Activated naive CD4-positive, alpha-beta T cell treated with anti-CD3 and anti-CD28 coated beads for 36 hours (primary cell): ENCODE results near the gene TMEM151B. TPM values are rescaled to one million over a fixed set of nuclear protein-coding genes. Genes with fewer than 3 reads are reported as not detected.

Source experiments
- CTCF ChIA-PET: fragments of 350-600 bp; sonication (Branson Sonifier 250); formaldehyde crosslinking; loops from one replicate; lab custom pipeline; 2021; ENCODE audit warnings: antibody characterized with exemption; lab: Charles Lee
- DNase-seq: peaks from one replicate; pipeline ENCODE4 v3.0.0-alpha.2; 2020
- H3K27ac Mint-ChIP-seq: one replicate; pipeline ENCODE4 v1.8.0; 2021; ENCODE audit warnings: mild to moderate bottlenecking, mixed read lengths
- H3K27me3 Mint-ChIP-seq: one replicate; pipeline ENCODE4 v1.8.0; 2021; ENCODE audit warnings: low read depth, mixed read lengths
- H3K36me3 Mint-ChIP-seq: one replicate; pipeline ENCODE4 v1.8.0; 2021; ENCODE audit warnings: low read depth, mixed read lengths
- H3K4me1 Mint-ChIP-seq: one replicate; pipeline ENCODE4 v1.8.0; 2021; ENCODE audit warnings: low read depth, mixed read lengths
- H3K4me3 Mint-ChIP-seq: one replicate; pipeline ENCODE4 v1.8.0; 2021; ENCODE audit warnings: mild to moderate bottlenecking, moderate library complexity, mixed read lengths
- H3K9me3 Mint-ChIP-seq: one replicate; pipeline ENCODE4 v1.8.0; 2021; ENCODE audit warnings: mixed read lengths
- intact Hi-C: fragments of 100-400 bp; cut with micrococcal nuclease; formaldehyde crosslinking; loops from one replicate; pipeline ENCODE4 v1.15.1; 2023
- total RNA-seq, 2 experiments: library from RNA; stranded (reverse); gene quantifications; one replicate each; pipeline ENCODE4 v1.2.3, GENCODE V29; 2021

The TMEM151B gene
- total RNA-seq, 2 experiments from 2014 or later: not detected

- CTCF ChIA-PET: interaction anchor here (1.2 to 8.0 kb wide), 7 partner anchors 9 to 74 kb away, joined by 3 to 66 read pairs (median 5); partner anchors contain the start of gene SLC35B2
- intact Hi-C loops: loop anchor here (1.0 kb wide), 8 partner anchors 9 to 617 kb away; partner anchors contain the start of genes AARS2, GTPBP2, NFKBIE and SLC29A1
- H3K27ac Mint-ChIP-seq: peak within 1 kb of the TSS; percentile 97
- peak within 1 kb of the TSS; percentile 95 for H3K4me3 Mint-ChIP-seq
- peaks cover 4% of the 10 kb centered on the region for H3K27me3 Mint-ChIP-seq
- no peaks in the 10 kb centered on the region for H3K9me3 Mint-ChIP-seq
- DNase-seq: peak; percentile 99
- peaks cover 46% of the 10 kb centered on the region for H3K4me1 Mint-ChIP-seq
- peaks cover 50% of the 10 kb centered on the region for H3K36me3 Mint-ChIP-seq
Measured at GRCh38 chr6:44246663-44247337, 23.4 kb upstream of the TMEM151B start, which contains the start of gene HSP90AB1. HSP90AB1 (plus strand) TSS chr6:44247101; CDS start chr6:44248630, 1,529 bp downstream.

- CTCF ChIA-PET: interaction anchor here (1.3 to 8.0 kb wide), 6 partner anchors 8 to 75 kb away, joined by 3 to 66 read pairs (median 6); partner anchors contain the start of gene SLC35B2
- Mint-ChIP-seq H3K27me3 (peaks cover 4% of the 10 kb centered on the region), H3K9me3 (no peaks in the 10 kb centered on the region), H3K4me3 (peak overlapping the region; percentile 95), H3K36me3 (peaks cover 57% of the 10 kb centered on the region), H3K4me1 (peaks cover 52% of the 10 kb centered on the region), H3K27ac (peak overlapping the region; percentile 97)
- peak; percentile 92 for DNase-seq
- intact Hi-C loops: loop anchor here (1.0 kb wide), 3 partner anchors 9 to 66 kb away; partner anchors contain the start of genes AARS2 and SLC29A1
Measured at GRCh38 chr6:44247338-44248302, 22.6 kb upstream of the TMEM151B start.

- Mint-ChIP-seq H3K4me1 (peaks cover 61% of the 10 kb centered on the region), H3K36me3 (peaks cover 67% of the 10 kb centered on the region), H3K27ac (peak overlapping the region; percentile 97), H3K4me3 (peak overlapping the region; percentile 95), H3K9me3 (no peaks in the 10 kb centered on the region), H3K27me3 (peaks cover 4% of the 10 kb centered on the region)
- CTCF ChIA-PET: interaction anchor here (0.5 to 8.0 kb wide), 3 partner anchors 7 to 81 kb away, joined by 3 to 66 read pairs (median 6); partner anchors contain the start of gene SLC35B2
- intact Hi-C loops: no loop called here
- DNase-seq: no peak
Measured at GRCh38 chr6:44248579-44248978, 21.7 kb upstream of the TMEM151B start.

GRCh38 chr6:44249082-44249748 lies 21.0 kb upstream of the TMEM151B start:
- H3K9me3 Mint-ChIP-seq: no peaks in the 10 kb centered on the region
- H3K27me3 Mint-ChIP-seq: peaks cover 4% of the 10 kb centered on the region
- intact Hi-C loops: no loop called here
- peak overlapping the region; percentile 97 for H3K27ac Mint-ChIP-seq
- CTCF ChIA-PET: interaction anchor here (8.0 kb wide), 1 partner anchor 6 kb away, joined by 66 read pairs; the partner anchor contains the start of gene SLC35B2
- H3K4me1 Mint-ChIP-seq: peaks cover 65% of the 10 kb centered on the region
- peaks cover 68% of the 10 kb centered on the region for H3K36me3 Mint-ChIP-seq
- DNase-seq: no peak
- peak overlapping the region; percentile 95 for H3K4me3 Mint-ChIP-seq

- peak overlapping the region; percentile 95 for H3K4me3 Mint-ChIP-seq
- peak overlapping the region; percentile 97 for H3K27ac Mint-ChIP-seq
- CTCF ChIA-PET: interaction anchor here (0.7 kb wide), 1 partner anchor 11 kb away, joined by 3 read pairs; no protein-coding TSS in a partner anchor
- peaks cover 69% of the 10 kb centered on the region for H3K4me1 Mint-ChIP-seq
- H3K36me3 Mint-ChIP-seq: peaks cover 71% of the 10 kb centered on the region
- no peak for DNase-seq
- H3K9me3 Mint-ChIP-seq: no peaks in the 10 kb centered on the region
- intact Hi-C loops: no loop called here
- H3K27me3 Mint-ChIP-seq: peaks cover 4% of the 10 kb centered on the region
Measured at GRCh38 chr6:44250067-44250717, 20.1 kb upstream of the TMEM151B start.

- peaks cover 4% of the 10 kb centered on the region for H3K27me3 Mint-ChIP-seq
Measured at GRCh38 chr6:44250718-44251123, 19.5 kb upstream of the TMEM151B start.

GRCh38 chr6:44251576-44252524 lies 18.4 kb upstream of the TMEM151B start:
- DNase-seq: no peak
- intact Hi-C loops: no loop called here
- H3K36me3 Mint-ChIP-seq: peaks cover 69% of the 10 kb centered on the region
- H3K27me3 Mint-ChIP-seq: peaks cover 2% of the 10 kb centered on the region
- H3K4me3 Mint-ChIP-seq: peak overlapping the region; percentile 10
- peaks cover 76% of the 10 kb centered on the region for H3K4me1 Mint-ChIP-seq
- H3K9me3 Mint-ChIP-seq: no peaks in the 10 kb centered on the region
- H3K27ac Mint-ChIP-seq: peak overlapping the region; percentile 97
- CTCF ChIA-PET: interaction anchor here (0.7 to 0.9 kb wide), 2 partner anchors 27 to 29 kb away, joined by 3 read pairs; partner anchors contain the start of gene SLC29A1

More at GRCh38 chr6:44250718-44251123, 19.5 kb upstream of the TMEM151B start:
- intact Hi-C loops: no loop called here
- Mint-ChIP-seq H3K4me1 (peaks cover 69% of the 10 kb centered on the region), H3K9me3 (no peaks in the 10 kb centered on the region), H3K27ac (peak overlapping the region; percentile 97), H3K36me3 (peaks cover 71% of the 10 kb centered on the region), H3K4me3 (peak overlapping the region; percentile 16)
- DNase-seq: no peak
- CTCF ChIA-PET: interaction anchor here (0.6 to 0.7 kb wide), 3 partner anchors 12 to 157 kb away, joined by 3 read pairs; no protein-coding TSS in a partner anchor

GRCh38 chr6:44253307-44254101 lies 16.7 kb upstream of the TMEM151B start:
- peak; percentile 77 for DNase-seq
- Mint-ChIP-seq H3K4me3 (no peak overlapping the region), H3K9me3 (no peaks in the 10 kb centered on the region), H3K27ac (peak overlapping the region; percentile 62), H3K4me1 (peaks cover 82% of the 10 kb centered on the region), H3K27me3 (no peaks in the 10 kb centered on the region), H3K36me3 (peaks cover 54% of the 10 kb centered on the region)
- intact Hi-C loops: no loop called here
- CTCF ChIA-PET: interaction anchor here (1.0 to 6.0 kb wide), 4 partner anchors 8 to 80 kb away, joined by 3 to 66 read pairs (median 4); partner anchors contain the start of gene HSP90AB1

- peak overlapping the region; percentile 12 for H3K4me3 Mint-ChIP-seq
- intact Hi-C loops: no loop called here
- CTCF ChIA-PET: interaction anchor here (0.7 to 6.0 kb wide), 9 partner anchors 9 to 83 kb away, joined by 3 to 66 read pairs (median 4); partner anchors contain the start of gene HSP90AB1
- peaks cover 47% of the 10 kb centered on the region for H3K36me3 Mint-ChIP-seq
- H3K4me1 Mint-ChIP-seq: peaks cover 73% of the 10 kb centered on the region
- H3K9me3 Mint-ChIP-seq: no peaks in the 10 kb centered on the region
- no peaks in the 10 kb centered on the region for H3K27me3 Mint-ChIP-seq
- H3K27ac Mint-ChIP-seq: peak overlapping the region; percentile 32
- DNase-seq: no peak
Measured at GRCh38 chr6:44254191-44255104, 15.8 kb upstream of the TMEM151B start.
